Caco-2 (cell line): ENCODE results near the gene THRB. TPM values are rescaled to one million over a fixed set of nuclear protein-coding genes. Genes with fewer than 3 reads are reported as not detected.
A peak's percentile ranks its signal among the peaks of the same experiment; 100 is the strongest.

ENCODE experiments used
- BruUV-seq: library from RNA; stranded (reverse); fragments of 400-500 nt; replicated peaks from 2 replicates; lab custom pipeline; 2021; lab: Mats Ljungman, UMichigan
- CTCF ChIA-PET: fragments of 300-600 bp; sonication (Branson Sonifier 250); formaldehyde crosslinking; loops from one replicate; lab custom pipeline; 2022; ENCODE audit warnings: antibody characterized with exemption; lab: Charles Lee
- POLR2A ChIA-PET: fragments of 300-600 bp; sonication (Branson Sonifier 250); formaldehyde crosslinking; loops from one replicate; lab custom pipeline; 2022; ENCODE audit warnings: antibody characterized with exemption; lab: Charles Lee
- DNase-seq, 2 experiments: peaks; one replicate each; pipeline versions ENCODE4 v3.0.0 to v3.0.0-alpha.2; 2020 to 2022
- H3K27me3 ChIP-seq: replicated peaks from 2 replicates; pipeline ENCODE4 v1.6.0; 2011; ENCODE audit warnings: low read length; ENCODE audit not compliant: control insufficient read depth, insufficient read depth
- H3K36me3 ChIP-seq: 2 replicates; pipeline ENCODE4 v1.5.1; 2011; ENCODE audit warnings: low read length; ENCODE audit not compliant: control insufficient read depth, insufficient read depth
- H3K4me1 ChIP-seq: fragments of 250-450 bp; sonication (Bioruptor Pico); 2 replicates; pipeline ENCODE4 v1.5.1; 2020; ENCODE audit warnings: mild to moderate bottlenecking
- H3K4me3 ChIP-seq: 2 replicates; pipeline ENCODE4 v1.5.1; 2011; ENCODE audit warnings: low read depth, mild to moderate bottlenecking, control low read depth, low read length
- H3K9me3 ChIP-seq: fragments of 250-450 bp; sonication (Bioruptor Pico); 2 replicates; pipeline ENCODE4 v1.5.1; 2020; ENCODE audit warnings: mild to moderate bottlenecking, moderate library complexity
- H3K27ac Mint-ChIP-seq: one replicate; pipeline ENCODE4 v1.8.0; 2022; ENCODE audit warnings: mixed read lengths; ENCODE audit not compliant: unreplicated experiment
- H3K27me3 Mint-ChIP-seq: one replicate; pipeline ENCODE4 v1.8.0; 2022; ENCODE audit warnings: mixed read lengths; ENCODE audit not compliant: insufficient read depth, unreplicated experiment
- H3K36me3 Mint-ChIP-seq: one replicate; pipeline ENCODE4 v1.8.0; 2022; ENCODE audit warnings: mild to moderate bottlenecking, mixed read lengths; ENCODE audit not compliant: insufficient read depth, unreplicated experiment
- H3K4me1 Mint-ChIP-seq: one replicate; pipeline ENCODE4 v1.8.0; 2022; ENCODE audit warnings: low read depth, mixed read lengths; ENCODE audit not compliant: unreplicated experiment
- H3K4me3 Mint-ChIP-seq: one replicate; pipeline ENCODE4 v1.8.0; 2022; ENCODE audit warnings: mild to moderate bottlenecking, moderate library complexity, mixed read lengths; ENCODE audit not compliant: unreplicated experiment
- H3K9me3 Mint-ChIP-seq: one replicate; pipeline ENCODE4 v1.8.0; 2022; ENCODE audit warnings: mixed read lengths; ENCODE audit not compliant: unreplicated experiment
- CTCF ChIP-seq, 2 experiments: fragments of 200-600 bp in 1 of 2; IDR thresholded peaks; 1 replicate in 1 of 2; 2 replicates in 1 of 2; pipeline versions ENCODE4 v1.5.1 to v1.8.0; 2011 to 2022; ENCODE audit warnings: antibody characterized with exemption in 1 of 2, control low read depth in 1 of 2, inconsistent platforms in 1 of 2, low read depth in 1 of 2, low read length in 1 of 2, mild to moderate bottlenecking in 1 of 2, moderate library complexity in 1 of 2; ENCODE audit not compliant: insufficient read depth in 1 of 2, severe bottlenecking in 1 of 2, unreplicated experiment in 1 of 2
- intact Hi-C: fragments of 100-400 bp; cut with micrococcal nuclease; formaldehyde crosslinking; loops from one replicate; pipeline ENCODE4 v1.10.0; 2022; ENCODE audit not compliant: unreplicated experiment
- total RNA-seq: library from RNA; stranded (reverse); gene quantifications from 2 replicates; pipeline ENCODE4 v1.2.3, GENCODE V29; 2022

Gene THRB
- total RNA-seq, 1 experiment from 2014 or later: 19.4 TPM

- Mint-ChIP-seq H3K4me1 (peaks cover 33% of the 10 kb centered on the region), H3K4me3 (no peak overlapping the region), H3K9me3 (no peaks in the 10 kb centered on the region), H3K27ac (no peak overlapping the region), H3K36me3 (no peaks in the 10 kb centered on the region), H3K27me3 (no peaks in the 10 kb centered on the region)
- no peak for TF ChIP-seq CTCF (IDR thresholded peaks at IDR 0.05; ENCODE audit: insufficient read depth in 1 of 2, low read depth in 1 of 2, low read length in 1 of 2, severe bottlenecking in 1 of 2, unreplicated experiment in 1 of 2)
- POLR2A ChIA-PET: no interaction called here
- BruUV-seq: no TSS peak
- Histone ChIP-seq H3K27me3 (no peaks in the 10 kb centered on the region), H3K36me3 (no peaks in the 10 kb centered on the region), H3K9me3 (no peaks in the 10 kb centered on the region), H3K4me1 (peaks cover 41% of the 10 kb centered on the region), H3K4me3 (no peak overlapping the region)
- CTCF ChIA-PET: no interaction called here
- DNase-seq: no peak
- intact Hi-C loops: loop anchor here (5.0 kb wide), 1 partner anchor 159 kb away; no protein-coding TSS in a partner anchor
Observed at GRCh38 chr3:24523215-24523614, 28.6 kb upstream of the THRB start.

- Mint-ChIP-seq H3K4me1 (peaks cover 33% of the 10 kb centered on the region), H3K9me3 (no peaks in the 10 kb centered on the region), H3K36me3 (no peaks in the 10 kb centered on the region), H3K27ac (no peak overlapping the region), H3K4me3 (peak overlapping the region; percentile 79), H3K27me3 (no peaks in the 10 kb centered on the region)
- H3K9me3 ChIP-seq: no peaks in the 10 kb centered on the region
- peaks cover 41% of the 10 kb centered on the region for H3K4me1 ChIP-seq
- H3K27me3 ChIP-seq: no peaks in the 10 kb centered on the region
- DNase-seq: peak; percentile 8 to 36
- no TSS peak for BruUV-seq
- TF ChIP-seq CTCF (IDR thresholded peaks at IDR 0.05; ENCODE audit: insufficient read depth in 1 of 2, low read depth in 1 of 2, low read length in 1 of 2, severe bottlenecking in 1 of 2, unreplicated experiment in 1 of 2): no peak
- CTCF ChIA-PET: no interaction called here
- peak overlapping the region; percentile 51 for H3K4me3 ChIP-seq
- POLR2A ChIA-PET: no interaction called here
- no peaks in the 10 kb centered on the region for H3K36me3 ChIP-seq
- intact Hi-C loops: loop anchor here (5.0 kb wide), 1 partner anchor 160 kb away; no protein-coding TSS in a partner anchor
Observed at GRCh38 chr3:24522146-24522579, 27.5 kb upstream of the THRB start.

DNA sequence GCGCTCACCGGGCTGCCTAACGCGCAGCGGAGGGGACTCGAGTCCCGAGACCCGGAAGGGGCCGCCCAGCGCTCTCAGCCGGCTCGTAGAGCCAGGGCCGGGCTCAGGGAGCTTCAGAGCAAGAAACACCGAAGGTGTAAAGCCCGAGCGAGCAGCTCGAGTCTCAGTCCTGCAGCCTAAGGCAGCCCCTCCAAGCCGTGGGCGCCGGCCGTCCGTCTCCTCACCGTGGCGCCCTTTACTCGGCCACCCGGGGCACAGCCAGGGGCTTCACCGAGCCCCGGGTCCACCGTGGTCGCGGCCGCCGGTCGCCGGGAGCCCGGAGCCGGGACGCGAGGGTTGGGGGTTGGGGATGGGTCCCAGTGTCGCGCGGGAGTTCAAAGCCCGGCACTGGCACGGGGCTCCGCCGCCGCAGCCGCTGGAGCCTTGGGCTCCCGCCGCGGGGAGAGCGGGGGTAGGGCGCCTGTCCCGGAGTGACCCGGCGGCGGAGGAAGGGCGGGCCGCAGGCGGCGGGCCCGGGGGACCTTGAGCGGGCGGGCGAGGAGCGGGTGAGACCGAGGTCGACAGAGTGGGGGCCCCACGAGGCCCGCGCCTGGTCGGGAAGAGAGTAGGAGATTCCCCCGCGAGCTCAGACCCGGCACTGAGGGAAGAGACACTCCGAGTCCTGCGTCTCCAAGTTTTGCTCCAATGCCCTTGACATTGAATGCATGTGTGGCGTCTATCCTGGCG is 26.9 kb upstream of the THRB start:
- Mint-ChIP-seq H3K36me3 (no peaks in the 10 kb centered on the region), H3K4me3 (peak overlapping the region; percentile 79), H3K27ac (no peak overlapping the region), H3K9me3 (no peaks in the 10 kb centered on the region), H3K4me1 (peaks cover 33% of the 10 kb centered on the region), H3K27me3 (no peaks in the 10 kb centered on the region)
- TF ChIP-seq CTCF (IDR thresholded peaks at IDR 0.05; ENCODE audit: insufficient read depth in 1 of 2, low read depth in 1 of 2, low read length in 1 of 2, severe bottlenecking in 1 of 2, unreplicated experiment in 1 of 2): peak in 1 of 2 experiments; percentile 1
- POLR2A ChIA-PET: interaction anchor here (0.7 to 0.9 kb wide), 3 partner anchors 16 to 250 kb away, joined by 3 to 5 read pairs (median 5); no protein-coding TSS in a partner anchor
- intact Hi-C loops: loop anchor here (2.0 to 5.0 kb wide), 2 partner anchors 119 to 161 kb away; no protein-coding TSS in a partner anchor
- Histone ChIP-seq H3K4me1 (peaks cover 41% of the 10 kb centered on the region), H3K4me3 (peak overlapping the region; percentile 51), H3K36me3 (no peaks in the 10 kb centered on the region), H3K27me3 (no peaks in the 10 kb centered on the region), H3K9me3 (no peaks in the 10 kb centered on the region)
- peak; percentile 63 to 67 for DNase-seq
- CTCF ChIA-PET: interaction anchor here (0.7 to 1.7 kb wide), 3 partner anchors 25 to 162 kb away, joined by 3 to 7 read pairs (median 3); no protein-coding TSS in a partner anchor
- BruUV-seq: no TSS peak
